ENCODE measurements around the gene TAS2R30.

- TF ChIP-seq POLR2AphosphoS5 (IDR thresholded peaks at IDR 0.05; ENCODE audit: borderline replicate concordance, low read depth, low read length) (no peak), EZH2 (IDR thresholded peaks at IDR 0.05) (no peak)
Observed at GRCh38 chr12:11133816-11134215, 628 bp downstream of the TAS2R30 start.
